HepG2 (cell line): ENCODE results near the gene NEDD4. TPM values are rescaled to one million over a fixed set of nuclear protein-coding genes. Genes with fewer than 3 reads are reported as not detected.

Source experiments
- ATAC-seq: fragments of 200-7000 bp; cut with Tn5 transposase; 3 replicates; pipeline ENCODE4 v1.9.1; 2020; ENCODE audit warnings: mild to moderate bottlenecking, moderate library complexity
- BruUV-seq: library from RNA; stranded (reverse); fragments of 400-500 nt; replicated peaks from 2 replicates; lab custom pipeline; 2021; lab: Mats Ljungman, UMichigan
- CTCF ChIA-PET: fragments of 300-600 bp; formaldehyde crosslinking; extraction: SDS; loops from one replicate; lab custom pipeline; 2021; ENCODE audit warnings: low total read pairs, inconsistent platforms, low intra/inter-chr PET ratio; lab: Yijun Ruan, JAX
- POLR2A ChIA-PET: fragments of 350-600 bp; sonication (Branson Sonifier 250); formaldehyde crosslinking; loops from one replicate; lab custom pipeline; 2020; ENCODE audit warnings: antibody characterized with exemption, inconsistent platforms; lab: Yijun Ruan, JAX
- DNase-seq: peaks from one replicate; pipeline ENCODE4 v3.0.0-alpha.2; 2015; ENCODE audit warnings: low spot score
- FAIRE-seq: peaks from 3 replicates; lab custom pipeline; 2011; peaks lifted over from hg19 to GRCh38; lab: Jason Lieb, UNC
- H2AFZ ChIP-seq: one replicate; pipeline ENCODE4 v1.6.1; 2011; ENCODE audit warnings: low read length, inconsistent platforms
- H3K27ac ChIP-seq: fragments of 300-600 bp; 3 replicates; pipeline ENCODE4 v1.8.0; 2011; ENCODE audit warnings: mixed run types, mild to moderate bottlenecking, mixed read lengths, low read length, inconsistent platforms; ENCODE audit not compliant: insufficient read depth; ENCODE audit errors: extremely low read length
- H3K27me3 ChIP-seq, 2 experiments: fragments of 200-600 bp in 1 of 2; 2 replicates in 1 of 2; 3 replicates in 1 of 2; pipeline versions ENCODE4 v1.6.0 to v1.8.0; 2011; ENCODE audit warnings: low read length in 2 of 2, mild to moderate bottlenecking in 2 of 2, moderate library complexity in 2 of 2, inconsistent platforms in 1 of 2; ENCODE audit not compliant: insufficient read depth in 2 of 2, control insufficient read depth in 1 of 2
- H3K36me3 ChIP-seq, 2 experiments: fragments of 200-600 bp in 1 of 2; replicated peaks in 1 of 2; 2 replicates in 1 of 2; 3 replicates in 1 of 2; pipeline versions ENCODE4 v1.5.1 to v1.8.0; 2011; ENCODE audit warnings: low read length in 2 of 2, inconsistent platforms in 1 of 2; ENCODE audit not compliant: insufficient read depth in 2 of 2, control insufficient read depth in 1 of 2
- H3K4me1 ChIP-seq: 2 replicates; pipeline ENCODE4 v1.5.1; 2012; ENCODE audit warnings: low read length, inconsistent platforms; ENCODE audit not compliant: insufficient read depth
- H3K4me2 ChIP-seq: 2 replicates; pipeline ENCODE4 v1.6.0; 2011; ENCODE audit warnings: low read depth, low read length, inconsistent platforms
- H3K4me3 ChIP-seq, 3 experiments: fragments of 200-600 bp in 1 of 3; sonication (generic), shearing (Covaris generic) in 1 of 3; replicated peaks in 1 of 3; 2 replicates each; pipeline ENCODE4 v1.5.1; 2011 to 2016; ENCODE audit warnings: low read length in 3 of 3, inconsistent platforms in 2 of 3, low read depth in 2 of 3, mild to moderate bottlenecking in 2 of 3, control low read depth in 1 of 3, mixed read lengths in 1 of 3; ENCODE audit not compliant: insufficient read depth in 1 of 3
- H3K79me2 ChIP-seq: one replicate; pipeline ENCODE4 v1.6.1; 2011; ENCODE audit warnings: low read length, inconsistent platforms; ENCODE audit not compliant: insufficient read depth
- H3K9ac ChIP-seq: 2 replicates; pipeline ENCODE4 v1.6.0; 2011; ENCODE audit warnings: mild to moderate bottlenecking, low read depth, low read length, inconsistent platforms; ENCODE audit not compliant: insufficient read depth
- H3K9me3 ChIP-seq: 2 replicates; pipeline ENCODE4 v1.5.1; 2012; ENCODE audit warnings: mild to moderate bottlenecking, low read length
- H4K20me1 ChIP-seq: 2 replicates; pipeline ENCODE4 v1.6.0; 2011; ENCODE audit warnings: inconsistent platforms, mild to moderate bottlenecking, low read length, moderate library complexity; ENCODE audit not compliant: insufficient read depth
- ATM ChIP-seq: fragments of 450-650 bp; IDR thresholded peaks from 2 replicates; pipeline ENCODE4 v1.7.1; 2017; ENCODE audit warnings: mild to moderate bottlenecking, borderline replicate concordance
- CENPX ChIP-seq: sonication (generic); formaldehyde crosslinking; IDR thresholded peaks from 2 replicates; pipeline ENCODE4 v1.9.0; 2021; ENCODE audit warnings: mild to moderate bottlenecking, missing genetic modification reagents, moderate library complexity
- SRY ChIP-seq: sonication (generic); formaldehyde crosslinking; IDR thresholded peaks from 2 replicates; pipeline ENCODE4 v1.8.0; 2022; ENCODE audit warnings: mild to moderate bottlenecking, missing genetic modification reagents
- THAP11 ChIP-seq: IDR thresholded peaks from 2 replicates; pipeline ENCODE4 v1.6.1; 2016; ENCODE audit warnings: missing biosample characterization, missing genetic modification reagents
- WGBS: methylation state at CpG from one replicate; pipeline ENCODE4 v1.1.6; 2017; ENCODE audit warnings: low lambda C conversion rate; 5-methylcytosine and 5-hydroxymethylcytosine counted together
- in situ Hi-C: cut with HindIII; loops from 2 replicates; pipeline ENCODE4 v1.10.0; 2017; ENCODE audit warnings: low pct_unique_long_range_greater_than_20kb; ENCODE audit not compliant: extremely low pct_ligation_motif_present
- intact Hi-C: fragments of 100-400 bp; cut with micrococcal nuclease; formaldehyde crosslinking; loops from one replicate; pipeline ENCODE4 v1.10.0; 2022; ENCODE audit not compliant: unreplicated experiment
- polyA plus RNA-seq, 8 experiments: library from polyadenylated mRNA; depleted of rRNA in 3 of 8; stranded (reverse) in 7 of 8; unstranded in 1 of 8; fragments of >200 nt; fragmentation: Illumina TruSeq in 4 of 8; extraction: Trizol in 4 of 8; gene quantifications; 2 replicates each; pipeline versions ENCODE4 v1.2.1 to v1.2.3, GENCODE V29; 2011 to 2016; ENCODE audit warnings: low read depth in 4 of 8, missing spikeins in 1 of 8, mixed read lengths in 1 of 8; ENCODE audit not compliant: insufficient read depth in 1 of 8
- total RNA-seq, 5 experiments: library from RNA; depleted of rRNA; stranded (reverse); fragments of >200 nt; fragmentation: Illumina TruSeq; extraction: Trizol; gene quantifications; 2 replicates each; pipeline ENCODE4 v1.2.3, GENCODE V29; 2016; ENCODE audit warnings: low read depth in 1 of 5
- TF ChIP-seq, protein P1 (sequence below): sonication (generic); formaldehyde crosslinking; conservative IDR thresholded peaks from 2 replicates; pipeline ENCODE4 v1.8.0; 2022; ENCODE audit warnings: mild to moderate bottlenecking, moderate library complexity, missing genetic modification reagents
- TF ChIP-seq, protein P2 (sequence below): sonication (generic); formaldehyde crosslinking; conservative IDR thresholded peaks from 2 replicates; pipeline ENCODE4 v1.8.0; 2022; ENCODE audit warnings: missing genetic modification reagents

The NEDD4 gene
- total and polyA plus RNA-seq, 2 of the 13 experiments (the other 11 are each of a cell fraction or from before 2014, with no cell fraction given), result 10.4 to 13.0 TPM

DNA sequence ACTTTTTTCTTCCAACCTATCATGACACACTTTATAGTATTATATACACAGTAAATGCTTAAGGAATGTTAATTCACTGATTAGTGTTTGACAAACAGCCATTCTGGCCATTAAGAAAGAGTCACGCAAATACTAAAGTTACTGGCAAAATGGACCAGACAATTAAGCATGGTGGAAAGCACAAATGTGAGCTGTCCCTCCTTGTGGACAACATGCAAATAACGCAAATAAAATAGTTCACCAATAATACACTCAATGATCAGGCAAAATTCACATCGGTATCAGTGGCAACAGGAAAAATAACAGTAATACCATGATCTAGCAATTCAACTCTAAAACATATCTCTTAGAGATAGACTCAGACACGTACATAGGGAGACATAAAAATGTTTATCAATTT, 71.7 kb downstream of the NEDD4 start:
- Histone ChIP-seq H3K4me2 (no peak overlapping the region), H3K9me3 (no peaks in the 10 kb centered on the region), H3K9ac (no peak overlapping the region), H3K4me3 (no peak overlapping the region), H4K20me1 (no peaks in the 10 kb centered on the region), H3K36me3 (no peaks in the 10 kb centered on the region), H3K27ac (no peak overlapping the region), H3K79me2 (no peaks in the 10 kb centered on the region), H3K4me1 (peaks cover 10% of the 10 kb centered on the region; the same call in 1 of the 2 replicates), H3K27me3 (no peaks in the 10 kb centered on the region), H2AFZ (no peak overlapping the region)
- TF ChIP-seq, protein P1, sequence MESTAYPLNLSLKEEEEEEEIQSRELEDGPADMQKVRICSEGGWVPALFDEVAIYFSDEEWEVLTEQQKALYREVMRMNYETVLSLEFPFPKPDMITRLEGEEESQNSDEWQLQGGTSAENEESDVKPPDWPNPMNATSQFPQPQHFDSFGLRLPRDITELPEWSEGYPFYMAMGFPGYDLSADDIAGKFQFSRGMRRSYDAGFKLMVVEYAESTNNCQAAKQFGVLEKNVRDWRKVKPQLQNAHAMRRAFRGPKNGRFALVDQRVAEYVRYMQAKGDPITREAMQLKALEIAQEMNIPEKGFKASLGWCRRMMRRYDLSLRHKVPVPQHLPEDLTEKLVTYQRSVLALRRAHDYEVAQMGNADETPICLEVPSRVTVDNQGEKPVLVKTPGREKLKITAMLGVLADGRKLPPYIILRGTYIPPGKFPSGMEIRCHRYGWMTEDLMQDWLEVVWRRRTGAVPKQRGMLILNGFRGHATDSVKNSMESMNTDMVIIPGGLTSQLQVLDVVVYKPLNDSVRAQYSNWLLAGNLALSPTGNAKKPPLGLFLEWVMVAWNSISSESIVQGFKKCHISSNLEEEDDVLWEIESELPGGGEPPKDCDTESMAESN (CRISPR knock-in tag), result no peak
- TF ChIP-seq THAP11 (CRISPR knock-in tag) (no peak), CENPX (CRISPR knock-in tag) (no peak), SRY (CRISPR knock-in tag) (no peak), ATM (no peak)
- TF ChIP-seq, protein P2, sequence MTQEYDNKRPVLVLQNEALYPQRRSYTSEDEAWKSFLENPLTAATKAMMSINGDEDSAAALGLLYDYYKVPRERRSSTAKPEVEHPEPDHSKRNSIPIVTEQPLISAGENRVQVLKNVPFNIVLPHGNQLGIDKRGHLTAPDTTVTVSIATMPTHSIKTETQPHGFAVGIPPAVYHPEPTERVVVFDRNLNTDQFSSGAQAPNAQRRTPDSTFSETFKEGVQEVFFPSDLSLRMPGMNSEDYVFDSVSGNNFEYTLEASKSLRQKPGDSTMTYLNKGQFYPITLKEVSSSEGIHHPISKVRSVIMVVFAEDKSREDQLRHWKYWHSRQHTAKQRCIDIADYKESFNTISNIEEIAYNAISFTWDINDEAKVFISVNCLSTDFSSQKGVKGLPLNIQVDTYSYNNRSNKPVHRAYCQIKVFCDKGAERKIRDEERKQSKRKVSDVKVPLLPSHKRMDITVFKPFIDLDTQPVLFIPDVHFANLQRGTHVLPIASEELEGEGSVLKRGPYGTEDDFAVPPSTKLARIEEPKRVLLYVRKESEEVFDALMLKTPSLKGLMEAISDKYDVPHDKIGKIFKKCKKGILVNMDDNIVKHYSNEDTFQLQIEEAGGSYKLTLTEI (CRISPR knock-in tag), result no peak
- FAIRE-seq, result peak; percentile 8
- BruUV-seq, result no TSS peak
- ATAC-seq, result no peak
- ChIA-PET POLR2A (no interaction called here), CTCF (no interaction called here)
- intact Hi-C loops, result no loop called here
- in situ Hi-C loops, result no loop called here
- DNase-seq, result no peak
- WGBS, result 98% methylated on average over 4 of the region's 4 CpGs
